Measurements from ENCODE around the gene DSCAM.

DSCAM gene

DNA sequence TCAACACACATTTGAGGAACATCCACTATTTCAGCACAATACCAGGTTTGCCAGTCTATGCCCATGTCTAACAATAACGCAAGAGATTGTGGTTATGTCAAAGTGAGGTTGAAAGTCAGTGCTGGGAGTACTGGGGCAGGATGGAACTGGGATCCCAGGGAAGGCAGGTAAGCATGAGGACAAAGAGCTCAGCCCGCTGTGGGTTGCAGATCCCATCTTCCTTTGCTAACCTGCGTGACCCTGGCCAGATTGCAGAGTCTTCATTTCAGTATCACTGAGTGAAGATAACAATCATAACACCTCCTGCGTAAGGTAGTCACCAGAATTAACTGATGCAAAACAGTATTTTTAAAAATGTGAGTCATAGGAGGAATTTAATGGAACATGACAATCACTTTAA is 729.7 kb downstream of the DSCAM start:
- Mint-ChIP-seq H3K36me3 (ENCODE audit: low read depth) (no peaks in the 10 kb centered on the region), H3K4me1 (ENCODE audit: low read depth) (no peaks in the 10 kb centered on the region), H3K27ac (no peak overlapping the region), H3K4me3 (no peak overlapping the region), H3K27me3 (no peaks in the 10 kb centered on the region), H3K9me3 (no peaks in the 10 kb centered on the region)
- intact Hi-C loops (cut with micrococcal nuclease), result no loop called here

DNA sequence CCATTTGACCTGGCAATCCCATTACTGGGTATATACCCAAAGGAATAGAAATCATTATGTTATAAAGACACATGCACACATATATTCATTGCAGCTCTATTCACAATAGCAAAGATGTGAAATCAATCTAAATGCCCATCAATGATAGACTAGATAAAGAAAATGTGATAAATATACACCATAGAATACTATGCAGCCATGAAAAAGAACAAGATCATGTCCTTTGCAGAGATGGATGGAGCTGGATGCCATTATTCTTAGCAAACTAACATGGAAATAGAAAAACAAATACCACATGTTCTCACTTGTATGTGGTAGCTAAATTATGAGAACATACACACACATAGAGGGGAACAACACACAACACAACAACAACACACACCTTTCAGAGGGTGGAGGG is 731.2 kb downstream of the DSCAM start:
- H3K36me3 Mint-ChIP-seq (ENCODE audit: low read depth), result no peaks in the 10 kb centered on the region
- no peaks in the 10 kb centered on the region for H3K27me3 Mint-ChIP-seq
- no peaks in the 10 kb centered on the region for H3K4me1 Mint-ChIP-seq (ENCODE audit: low read depth)
- H3K27ac Mint-ChIP-seq, result no peak overlapping the region
- intact Hi-C loops (cut with micrococcal nuclease), result no loop called here
- H3K4me3 Mint-ChIP-seq, result no peak overlapping the region
- peaks cover 2% of the 10 kb centered on the region for H3K9me3 Mint-ChIP-seq

DNA sequence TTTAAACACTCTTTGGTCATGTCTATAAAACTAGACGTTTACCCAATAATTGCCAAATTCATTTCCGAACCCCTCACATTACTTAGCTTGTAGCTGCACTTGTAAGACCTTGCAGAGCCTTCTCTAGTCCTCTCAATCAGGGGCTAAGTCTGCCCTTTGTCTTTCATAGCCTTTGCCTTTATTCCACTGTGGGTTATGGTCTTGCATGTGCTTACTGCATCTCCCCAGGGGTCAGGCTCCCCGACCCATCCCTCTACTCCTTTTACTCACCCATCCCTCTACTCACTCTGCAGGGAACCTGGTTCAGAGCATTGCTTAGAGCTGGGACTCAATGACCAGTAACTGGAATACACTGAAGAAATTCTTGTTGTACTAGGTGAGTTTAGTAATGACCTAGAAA is 744.3 kb downstream of the DSCAM start:
- Mint-ChIP-seq H3K4me1 (ENCODE audit: low read depth) (no peaks in the 10 kb centered on the region), H3K36me3 (ENCODE audit: low read depth) (no peaks in the 10 kb centered on the region), H3K27ac (no peak overlapping the region), H3K4me3 (no peak overlapping the region), H3K9me3 (peaks cover 26% of the 10 kb centered on the region), H3K27me3 (no peaks in the 10 kb centered on the region)
- intact Hi-C loops (cut with micrococcal nuclease), result no loop called here

DNA sequence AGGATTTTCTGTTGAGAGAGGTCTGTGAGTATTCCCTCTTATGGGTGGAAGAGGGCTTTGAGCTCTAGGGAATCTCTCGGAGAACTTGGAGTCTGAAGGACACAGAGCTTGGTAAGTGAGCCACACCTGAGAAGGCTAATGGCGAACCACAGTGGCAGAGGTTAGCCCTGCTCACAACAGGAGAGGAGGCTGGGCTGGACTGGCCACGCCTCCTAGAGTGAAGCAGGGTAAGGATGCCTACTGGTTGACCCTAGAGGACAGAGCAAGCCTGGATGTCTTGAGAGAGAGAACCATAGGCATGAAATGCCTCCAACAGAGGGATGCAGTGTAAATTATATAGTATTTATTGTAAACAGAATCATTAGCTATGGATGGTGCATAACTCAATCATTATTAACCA is 747.1 kb downstream of the DSCAM start:
- intact Hi-C loops (cut with micrococcal nuclease), result no loop called here
- Mint-ChIP-seq H3K36me3 (ENCODE audit: low read depth) (no peaks in the 10 kb centered on the region), H3K9me3 (peaks cover 13% of the 10 kb centered on the region), H3K4me3 (no peak overlapping the region), H3K4me1 (ENCODE audit: low read depth) (no peaks in the 10 kb centered on the region), H3K27me3 (no peaks in the 10 kb centered on the region), H3K27ac (no peak overlapping the region)

DNA sequence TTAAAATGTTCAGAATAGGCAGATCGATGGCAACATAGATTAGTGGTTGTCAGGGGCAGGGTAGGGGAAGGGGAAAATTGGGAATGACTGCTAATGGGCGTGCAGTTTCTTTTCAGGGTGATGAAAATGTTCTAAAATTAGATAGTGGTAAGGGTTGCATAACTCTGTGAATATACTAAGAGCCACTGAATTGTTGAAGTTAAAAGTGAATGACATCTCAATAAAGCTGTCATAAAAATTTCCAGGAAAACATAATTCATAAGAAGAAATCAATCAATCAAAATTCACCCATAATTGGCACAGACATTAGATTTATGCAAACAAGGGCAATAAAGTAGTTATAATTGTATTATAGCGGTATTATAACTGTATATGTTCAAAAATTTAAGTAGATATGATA is 751.5 kb downstream of the DSCAM start:
- no peak overlapping the region for H3K27ac Mint-ChIP-seq
- no peaks in the 10 kb centered on the region for H3K36me3 Mint-ChIP-seq (ENCODE audit: low read depth)
- H3K4me1 Mint-ChIP-seq (ENCODE audit: low read depth), result no peaks in the 10 kb centered on the region
- intact Hi-C loops (cut with micrococcal nuclease), result no loop called here
- peaks cover 13% of the 10 kb centered on the region for H3K9me3 Mint-ChIP-seq
- H3K4me3 Mint-ChIP-seq, result no peak overlapping the region
- H3K27me3 Mint-ChIP-seq, result no peaks in the 10 kb centered on the region

DNA sequence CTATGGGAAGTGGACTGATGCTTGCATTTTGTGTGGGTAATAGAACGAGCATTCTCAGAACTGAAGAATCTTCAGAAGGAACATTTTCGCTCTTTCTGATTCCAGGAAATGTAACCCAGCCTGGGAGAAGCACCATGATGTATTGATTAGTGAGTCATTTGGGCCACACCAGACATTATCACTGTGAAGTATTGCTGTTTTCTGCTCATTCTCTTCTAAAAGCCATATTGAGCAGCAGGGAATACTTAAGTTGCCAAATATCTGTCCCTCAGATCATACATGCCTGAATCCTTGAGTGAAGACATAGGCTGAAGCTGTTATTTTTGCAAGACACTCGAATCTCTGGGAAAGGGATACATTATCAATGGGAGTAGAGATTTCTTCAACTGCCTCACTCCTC is 766.6 kb downstream of the DSCAM start:
- Mint-ChIP-seq H3K9me3 (peaks cover 14% of the 10 kb centered on the region), H3K4me1 (ENCODE audit: low read depth) (no peaks in the 10 kb centered on the region), H3K36me3 (ENCODE audit: low read depth) (no peaks in the 10 kb centered on the region), H3K27me3 (no peaks in the 10 kb centered on the region), H3K27ac (no peak overlapping the region), H3K4me3 (no peak overlapping the region)
- intact Hi-C loops (cut with micrococcal nuclease), result no loop called here

DNA sequence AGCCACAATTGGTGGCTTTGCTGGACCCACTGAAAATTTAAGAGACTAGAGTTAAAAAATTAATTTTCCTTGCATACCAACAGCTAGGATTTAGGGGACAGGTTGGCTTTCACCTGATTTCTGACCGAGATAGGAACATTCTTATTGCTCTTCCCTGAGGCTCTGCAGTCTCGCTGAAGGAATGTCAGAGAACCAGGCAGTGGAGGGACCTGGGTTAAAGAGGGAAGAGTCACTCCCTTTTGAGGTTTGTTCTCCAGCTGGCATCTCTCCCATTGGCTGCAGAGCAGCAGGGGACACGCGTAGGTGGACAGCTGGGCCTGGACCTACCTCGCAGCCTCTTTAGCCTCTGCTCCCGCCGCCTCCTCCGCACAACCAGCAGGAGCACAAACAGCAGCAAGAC is 772.2 kb downstream of the DSCAM start:
- Mint-ChIP-seq H3K27me3 (no peaks in the 10 kb centered on the region), H3K27ac (no peak overlapping the region), H3K4me1 (ENCODE audit: low read depth) (no peaks in the 10 kb centered on the region), H3K36me3 (ENCODE audit: low read depth) (no peaks in the 10 kb centered on the region), H3K9me3 (no peaks in the 10 kb centered on the region), H3K4me3 (no peak overlapping the region)
- intact Hi-C loops (cut with micrococcal nuclease), result no loop called here

DNA sequence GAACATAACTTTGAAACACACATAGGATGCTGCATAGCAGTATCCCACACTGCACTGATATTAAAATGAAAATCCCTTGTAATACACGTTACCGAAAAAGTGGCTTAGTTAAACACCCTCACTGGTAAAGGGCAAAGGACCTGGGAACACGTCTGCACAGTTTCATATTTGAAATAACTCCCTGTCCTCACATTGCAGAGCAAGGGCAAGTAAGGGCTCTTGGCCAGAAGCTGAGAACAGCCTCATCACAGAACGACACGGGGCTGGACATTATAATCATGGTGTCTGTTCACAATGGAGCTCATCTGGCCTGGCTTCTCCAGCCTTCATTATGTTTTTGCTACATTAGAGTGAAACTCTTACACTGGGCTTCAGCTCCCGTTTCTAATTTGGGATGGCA is 772.8 kb downstream of the DSCAM start:
- no peaks in the 10 kb centered on the region for H3K9me3 Mint-ChIP-seq
- H3K36me3 Mint-ChIP-seq (ENCODE audit: low read depth), result no peaks in the 10 kb centered on the region
- H3K4me1 Mint-ChIP-seq (ENCODE audit: low read depth), result no peaks in the 10 kb centered on the region
- no peaks in the 10 kb centered on the region for H3K27me3 Mint-ChIP-seq
- intact Hi-C loops (cut with micrococcal nuclease), result no loop called here
- H3K27ac Mint-ChIP-seq, result no peak overlapping the region
- no peak overlapping the region for H3K4me3 Mint-ChIP-seq

DNA sequence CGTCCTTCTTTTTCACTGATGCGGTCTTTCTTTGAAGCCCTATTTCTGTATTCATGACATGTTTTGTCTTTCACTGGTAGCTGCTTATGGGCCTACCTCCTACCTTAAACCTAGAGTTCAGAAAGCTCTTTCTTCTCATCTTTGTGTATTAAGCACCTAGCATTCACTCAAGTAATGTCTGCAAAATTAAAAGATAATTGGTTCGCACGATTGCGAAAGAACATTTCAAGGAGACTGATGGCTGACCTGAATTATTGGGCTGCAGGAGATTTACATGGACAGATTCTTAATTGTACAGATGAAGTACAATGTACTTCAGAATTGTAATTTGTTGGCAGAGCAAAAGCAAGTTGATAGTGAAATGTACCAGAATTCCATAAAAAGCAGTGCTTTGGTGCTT is 773.3 kb downstream of the DSCAM start:
- no peaks in the 10 kb centered on the region for H3K4me1 Mint-ChIP-seq (ENCODE audit: low read depth)
- intact Hi-C loops (cut with micrococcal nuclease), result no loop called here
- H3K4me3 Mint-ChIP-seq, result no peak overlapping the region

DNA sequence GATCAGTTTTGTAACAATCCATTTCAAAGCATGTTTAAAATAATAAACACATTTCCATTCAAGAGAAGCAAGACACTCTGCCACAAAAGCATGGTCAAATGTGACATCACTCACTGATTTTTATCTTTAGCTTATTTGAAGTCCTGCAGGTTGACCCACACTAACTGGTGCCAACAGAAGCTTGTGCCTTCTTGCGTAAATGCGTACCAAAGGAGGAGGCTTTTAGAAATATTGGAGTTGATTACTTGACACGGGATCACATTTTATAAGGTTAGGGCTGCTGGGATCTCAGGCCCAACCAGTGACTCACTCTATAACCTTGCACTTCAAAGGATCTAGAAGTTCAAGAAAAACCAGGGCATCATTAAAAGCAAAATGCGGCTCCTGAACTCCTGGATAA is 776.1 kb downstream of the DSCAM start:
- H3K27ac Mint-ChIP-seq, result no peak overlapping the region
- H3K4me1 Mint-ChIP-seq (ENCODE audit: low read depth), result no peaks in the 10 kb centered on the region
- no peak overlapping the region for H3K4me3 Mint-ChIP-seq
- no peaks in the 10 kb centered on the region for H3K9me3 Mint-ChIP-seq
- intact Hi-C loops (cut with micrococcal nuclease), result no loop called here
- no peaks in the 10 kb centered on the region for H3K36me3 Mint-ChIP-seq (ENCODE audit: low read depth)
- H3K27me3 Mint-ChIP-seq, result no peaks in the 10 kb centered on the region

More for the DNA sequence above, 773.3 kb downstream of the DSCAM start:
- no peak overlapping the region for H3K27ac Mint-ChIP-seq
- H3K9me3 Mint-ChIP-seq, result no peaks in the 10 kb centered on the region
- H3K36me3 Mint-ChIP-seq (ENCODE audit: low read depth), result no peaks in the 10 kb centered on the region
- no peaks in the 10 kb centered on the region for H3K27me3 Mint-ChIP-seq

DNA sequence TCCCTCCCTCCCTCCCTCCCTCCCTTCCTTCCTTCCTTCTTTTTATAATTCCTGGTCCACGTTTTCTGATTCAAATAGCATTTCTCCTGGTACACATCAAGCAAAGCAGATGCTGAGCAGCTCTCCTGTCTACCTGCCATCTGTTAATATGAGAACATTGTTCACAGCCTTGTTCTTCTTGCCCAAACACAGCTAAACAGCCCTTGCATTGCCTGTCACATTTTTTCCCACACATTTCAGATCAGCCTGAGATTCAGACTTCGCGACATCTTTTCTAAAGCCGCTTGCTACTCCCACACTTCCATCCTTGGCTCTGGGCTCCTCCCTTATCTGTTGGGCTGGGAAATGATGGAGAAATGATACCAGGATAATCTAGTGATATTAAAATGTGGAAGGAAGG is 779.2 kb downstream of the DSCAM start:
- no peaks in the 10 kb centered on the region for H3K27me3 Mint-ChIP-seq
- H3K4me1 Mint-ChIP-seq (ENCODE audit: low read depth), result no peaks in the 10 kb centered on the region
- no peak overlapping the region for H3K4me3 Mint-ChIP-seq
- H3K9me3 Mint-ChIP-seq, result no peaks in the 10 kb centered on the region
- intact Hi-C loops (cut with micrococcal nuclease), result no loop called here
- no peaks in the 10 kb centered on the region for H3K36me3 Mint-ChIP-seq (ENCODE audit: low read depth)
- H3K27ac Mint-ChIP-seq, result no peak overlapping the region

DNA sequence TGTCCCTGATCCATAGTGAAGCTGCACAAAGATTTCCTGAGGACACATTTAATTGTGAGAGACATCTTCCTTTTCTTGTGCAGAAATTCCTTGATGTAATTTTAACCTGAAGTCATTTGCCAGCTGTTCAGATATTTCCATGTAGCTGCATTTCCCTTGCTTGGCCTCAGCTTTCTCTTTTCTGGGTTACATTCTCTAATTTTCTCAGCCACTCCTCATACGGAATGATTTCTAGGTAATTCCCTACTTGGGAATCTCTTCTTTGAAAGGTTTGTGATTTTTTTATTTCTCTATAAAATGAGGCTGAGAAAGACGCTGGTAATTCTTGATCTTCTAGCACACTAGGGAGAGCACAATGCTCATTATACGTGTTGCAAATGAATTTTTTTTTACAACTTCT is 780.7 kb downstream of the DSCAM start:
- no peak overlapping the region for H3K4me3 Mint-ChIP-seq
- intact Hi-C loops (cut with micrococcal nuclease), result no loop called here
- H3K27me3 Mint-ChIP-seq, result no peaks in the 10 kb centered on the region
- no peak overlapping the region for H3K27ac Mint-ChIP-seq
- no peaks in the 10 kb centered on the region for H3K9me3 Mint-ChIP-seq
- H3K36me3 Mint-ChIP-seq (ENCODE audit: low read depth), result no peaks in the 10 kb centered on the region
- no peaks in the 10 kb centered on the region for H3K4me1 Mint-ChIP-seq (ENCODE audit: low read depth)

DNA sequence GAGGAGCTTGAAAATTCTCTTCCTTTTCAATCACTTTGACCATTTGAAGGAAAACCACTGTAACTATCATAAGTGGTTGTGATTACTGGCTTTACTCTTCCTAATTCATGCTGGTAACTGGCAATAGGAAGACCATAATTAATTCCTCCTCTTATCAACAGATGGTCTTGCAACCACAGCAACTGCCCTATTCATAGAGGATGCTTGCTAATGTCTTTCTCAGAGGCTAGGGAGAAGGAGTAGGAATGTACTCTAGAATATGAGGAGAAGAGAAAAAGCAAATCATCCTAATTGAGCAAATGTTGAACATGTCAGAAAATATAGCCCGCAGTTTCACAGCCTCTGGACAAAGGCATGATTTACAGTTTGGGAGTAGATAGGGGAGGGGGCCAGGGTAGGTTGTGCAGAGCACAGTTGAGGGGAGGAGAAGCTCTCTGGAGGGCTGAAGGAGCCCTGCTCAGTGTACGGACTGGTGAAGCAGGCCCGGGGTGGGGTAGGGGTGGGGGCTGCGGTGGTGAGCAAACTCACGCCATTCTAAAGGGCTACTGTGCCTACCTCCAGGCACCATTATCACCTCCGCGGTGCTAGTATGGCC is 786.8 kb downstream of the DSCAM start:
- intact Hi-C loops (cut with micrococcal nuclease), result no loop called here
- Mint-ChIP-seq H3K9me3 (no peaks in the 10 kb centered on the region), H3K27me3 (no peaks in the 10 kb centered on the region), H3K27ac (no peak overlapping the region), H3K4me1 (ENCODE audit: low read depth) (no peaks in the 10 kb centered on the region), H3K36me3 (ENCODE audit: low read depth) (no peaks in the 10 kb centered on the region), H3K4me3 (no peak overlapping the region)

DNA sequence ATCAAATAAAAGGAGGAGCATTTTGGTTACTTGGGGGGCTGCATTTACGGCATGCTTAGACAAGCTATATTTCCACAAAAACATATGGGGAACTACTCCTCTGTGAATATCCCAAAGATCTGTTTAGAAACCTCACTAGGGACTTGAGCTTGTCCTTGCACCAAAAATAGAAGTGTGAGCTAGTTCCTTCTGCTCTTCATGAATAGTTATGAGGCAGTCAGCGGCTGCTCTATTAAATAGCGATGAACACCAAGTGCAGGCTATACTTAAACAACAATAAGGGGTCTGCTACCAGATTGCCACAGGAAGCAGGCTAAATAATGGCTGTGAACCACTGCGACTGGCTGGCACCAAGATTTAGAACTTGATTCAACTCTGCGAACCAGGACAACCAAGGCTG is 789.6 kb downstream of the DSCAM start:
- intact Hi-C loops (cut with micrococcal nuclease), result no loop called here

DNA sequence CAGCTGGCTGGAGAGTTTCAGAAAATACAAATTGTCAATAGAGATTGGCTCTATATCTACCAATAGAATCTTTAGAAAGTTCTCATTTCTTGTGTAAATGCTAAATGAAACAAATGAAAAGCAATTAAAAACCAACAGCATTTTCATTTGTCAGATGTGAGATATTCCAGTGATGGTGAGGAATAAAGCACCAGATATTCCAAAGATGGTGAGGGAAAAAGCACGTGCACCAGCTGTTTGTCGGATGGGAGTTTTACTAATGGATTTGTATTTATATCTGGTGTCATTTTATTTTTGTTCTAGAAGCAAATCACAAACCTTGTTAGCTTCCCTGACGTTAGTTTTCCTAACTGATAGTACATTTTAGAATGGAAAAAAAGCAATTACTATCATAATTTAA is 790.9 kb downstream of the DSCAM start:
- intact Hi-C loops (cut with micrococcal nuclease), result no loop called here
- no peaks in the 10 kb centered on the region for H3K9me3 Mint-ChIP-seq

More for the DNA sequence above, 789.6 kb downstream of the DSCAM start:
- Mint-ChIP-seq H3K27ac (no peak overlapping the region), H3K4me3 (no peak overlapping the region), H3K27me3 (no peaks in the 10 kb centered on the region), H3K4me1 (ENCODE audit: low read depth) (no peaks in the 10 kb centered on the region), H3K36me3 (ENCODE audit: low read depth) (no peaks in the 10 kb centered on the region), H3K9me3 (no peaks in the 10 kb centered on the region)

More for the DNA sequence above, 790.9 kb downstream of the DSCAM start:
- Mint-ChIP-seq H3K4me3 (no peak overlapping the region), H3K36me3 (ENCODE audit: low read depth) (no peaks in the 10 kb centered on the region), H3K27ac (no peak overlapping the region), H3K4me1 (ENCODE audit: low read depth) (no peaks in the 10 kb centered on the region), H3K27me3 (no peaks in the 10 kb centered on the region)

All from dendritic cell treated with granulocyte-macrophage colony-stimulating factor and Interleukin-4, amounts not matched to agents 40 ng/mL and 50 ng/mL, for 4 days (primary cell).